GM12878 (cell line): ENCODE measurements around the gene BBS5. TPM values are rescaled to one million over a fixed set of nuclear protein-coding genes. Genes with fewer than 3 reads are reported as not detected.
A peak's percentile ranks its signal among the peaks of the same experiment; 100 is the strongest.
"Not testable (repeated sequence)": the region's sequence is repeated elsewhere in the genome, so short reads cannot be mapped to it uniquely, and the experiment has no call there.

Experiments used
- ATAC-seq: fragments of 200-7000 bp; cut with Tn5 transposase; 3 replicates; pipeline ENCODE4 v1.9.1; 2020; ENCODE audit warnings: mild to moderate bottlenecking, moderate library complexity
- BruUV-seq: library from RNA; stranded (reverse); fragments of 400-500 nt; replicated peaks from 2 replicates; lab custom pipeline; 2021; lab: Mats Ljungman, UMichigan
- CTCF ChIA-PET: fragments of 300-600 bp; sonication (Branson Sonifier 250); formaldehyde crosslinking; extraction: SDS; loops from one replicate; lab custom pipeline; 2021; ENCODE audit warnings: inconsistent platforms; lab: Yijun Ruan, JAX
- POLR2A ChIA-PET: fragments of 350-600 bp; formaldehyde crosslinking; extraction: SDS; loops from one replicate; lab custom pipeline; 2021; ENCODE audit warnings: inconsistent platforms; lab: Charles Lee
- RAD21 ChIA-PET: fragments of 300-600 bp; sonication (Branson Sonifier 250); formaldehyde crosslinking; loops from one replicate; lab custom pipeline; 2023; ENCODE audit warnings: antibody characterized with exemption; ENCODE audit not compliant: unreplicated experiment; lab: Charles Lee
- SMC1A ChIA-PET: fragments of 300-600 bp; sonication (Branson Sonifier 250); formaldehyde crosslinking; loops from one replicate; lab custom pipeline; 2023; ENCODE audit not compliant: unreplicated experiment, uncharacterized antibody; lab: Charles Lee
- DNase-seq: peaks from one replicate; pipeline ENCODE4 v3.0.0-alpha.2; 2011; ENCODE audit warnings: low read depth, low spot score
- FAIRE-seq: peaks from 3 replicates; lab custom pipeline; 2011; peaks lifted over from hg19 to GRCh38; lab: Jason Lieb, UNC
- H2AFZ ChIP-seq: 2 replicates; pipeline ENCODE4 v1.6.0; 2011; ENCODE audit warnings: low read depth, low read length, control low read depth; ENCODE audit not compliant: control insufficient read depth
- H3K27ac ChIP-seq: 2 replicates; pipeline ENCODE4 v1.5.1; 2011; ENCODE audit warnings: control low read depth; ENCODE audit not compliant: control insufficient read depth, insufficient read depth
- H3K27me3 ChIP-seq, 2 experiments: replicated peaks in 1 of 2; 2 replicates each; pipeline versions ENCODE4 v1.6.0 to v1.6.1; 2011; ENCODE audit warnings: low read length in 1 of 2; ENCODE audit not compliant: control insufficient read depth in 2 of 2, insufficient read depth in 2 of 2
- H3K36me3 ChIP-seq, 2 experiments: 2 replicates each; pipeline ENCODE4 v1.5.1; 2011; ENCODE audit warnings: low read length in 1 of 2; ENCODE audit not compliant: control insufficient read depth in 2 of 2, insufficient read depth in 2 of 2
- H3K4me1 ChIP-seq: 2 replicates; pipeline ENCODE4 v1.6.1; 2011; ENCODE audit warnings: mild to moderate bottlenecking, low read length, moderate library complexity, mixed read lengths; ENCODE audit not compliant: control insufficient read depth, insufficient read depth
- H3K4me2 ChIP-seq: 2 replicates; pipeline ENCODE4 v1.6.0; 2011; ENCODE audit warnings: control low read depth; ENCODE audit not compliant: control insufficient read depth, insufficient read depth
- H3K4me3 ChIP-seq: fragments of 200-600 bp; sonication (generic); 2 replicates; pipeline ENCODE4 v1.5.1; 2016
- H3K79me2 ChIP-seq: 2 replicates; pipeline ENCODE4 v1.6.0; 2011; ENCODE audit warnings: low read length; ENCODE audit not compliant: control insufficient read depth, insufficient read depth
- H3K9ac ChIP-seq: 2 replicates; pipeline ENCODE4 v1.8.0; 2011; ENCODE audit warnings: low read length, control low read depth, mixed read lengths; ENCODE audit not compliant: control insufficient read depth, insufficient read depth
- H3K9me3 ChIP-seq: replicated peaks from 3 replicates; pipeline ENCODE4 v1.5.1; 2011; ENCODE audit warnings: mild to moderate bottlenecking, low read length; ENCODE audit not compliant: control insufficient read depth, insufficient read depth
- H4K20me1 ChIP-seq: 2 replicates; pipeline ENCODE4 v1.6.0; 2011; ENCODE audit not compliant: control insufficient read depth, insufficient read depth
- CHD4 ChIP-seq: fragments of 200-600 bp; sonication (generic); IDR thresholded peaks from 2 replicates; pipeline ENCODE4 v1.6.1; 2016; ENCODE audit warnings: mild to moderate bottlenecking
- ETV6 ChIP-seq, 2 experiments: fragments of 450-650 bp in 1 of 2; IDR thresholded peaks in 1 of 2; conservative IDR thresholded peaks in 1 of 2; 2 replicates each; pipeline ENCODE4 v1.6.1; 2014; ENCODE audit warnings: antibody characterized with exemption in 1 of 2, borderline replicate concordance in 1 of 2, low read depth in 1 of 2, mild to moderate bottlenecking in 1 of 2, moderate library complexity in 1 of 2
- IKZF2 ChIP-seq, 2 experiments: fragments of 450-650 bp; IDR thresholded peaks; 2 replicates each; pipeline ENCODE4 v1.6.1; 2017; ENCODE audit warnings: mild to moderate bottlenecking in 2 of 2, moderate library complexity in 2 of 2
- KDM1A ChIP-seq: fragments of 200-600 bp; sonication (generic); IDR thresholded peaks from 2 replicates; pipeline ENCODE4 v1.6.1; 2016; ENCODE audit warnings: borderline replicate concordance
- MYC ChIP-seq: IDR thresholded peaks from 2 replicates; pipeline ENCODE4 v1.6.1; 2011; ENCODE audit warnings: mild to moderate bottlenecking, low read length, moderate library complexity, inconsistent platforms; ENCODE audit not compliant: insufficient read depth, insufficient replicate concordance, insufficient read length, severe bottlenecking
- RAD21 ChIP-seq: IDR thresholded peaks from 2 replicates; pipeline ENCODE4 v1.6.1; 2011; ENCODE audit warnings: mild to moderate bottlenecking, low read depth, low read length, moderate library complexity; ENCODE audit not compliant: insufficient read depth
- RCOR1 ChIP-seq: conservative IDR thresholded peaks from 2 replicates; pipeline ENCODE4 v1.6.1; 2012; ENCODE audit warnings: low read depth, low read length, improper control_type of control experiment
- SMC3 ChIP-seq: IDR thresholded peaks from 2 replicates; pipeline ENCODE4 v1.6.1; 2011; ENCODE audit warnings: low read length, improper control_type of control experiment, borderline replicate concordance
- WGBS: methylation state at CpG from one replicate; pipeline ENCODE4 v1.1.6; 2016; ENCODE audit warnings: low lambda C conversion rate; ENCODE audit not compliant: insufficient replicate concordance, insufficient coverage; ENCODE audit errors: missing lambda C conversion rate; 5-methylcytosine and 5-hydroxymethylcytosine counted together
- in situ Hi-C: fragments of 300-500 bp; cut with MboI; formaldehyde crosslinking; loops from 9 replicates; pipeline ENCODE4 v1.14.3; 2018; ENCODE audit warnings: mixed read lengths
- intact Hi-C: fragments of 100-400 bp; cut with micrococcal nuclease; formaldehyde crosslinking; loops from one replicate; pipeline ENCODE4 v1.14.2; 2022; ENCODE audit not compliant: unreplicated experiment
- polyA plus RNA-seq, 11 experiments: library from polyadenylated mRNA; depleted of rRNA in 4 of 11; unstranded in 6 of 11; stranded (reverse) in 5 of 11; fragments of >200 nt; fragmentation: Nextera tagmentation in 4 of 11; fragmentation: Illumina TruSeq in 1 of 11; extraction: Ambion mirVana in 4 of 11; extraction: Trizol in 1 of 11; gene quantifications; 1 replicate in 1 of 11; 2 replicates in 10 of 11; pipeline versions ENCODE4 v1.2.1 to v1.2.3, GENCODE V29; 2011 to 2016; ENCODE audit warnings: inconsistent platforms in 2 of 11, missing spikeins in 2 of 11, low read depth in 1 of 11
- total RNA-seq, 4 experiments: library from RNA; depleted of rRNA in 3 of 4; stranded (reverse); fragments of >200 nt in 3 of 4; fragmentation: Illumina TruSeq in 1 of 4; extraction: Trizol in 1 of 4; gene quantifications; 2 replicates each; pipeline versions ENCODE4 v1.2.1 to v1.2.3, GENCODE V29; 2013 to 2021
- TF ChIP-seq, protein P1 (sequence below), 3 experiments: IDR thresholded peaks in 2 of 3; conservative IDR thresholded peaks in 1 of 3; 2 replicates each; pipeline ENCODE4 v1.5.1; 2011; ENCODE audit warnings: low read depth in 3 of 3, low read length in 3 of 3, mild to moderate bottlenecking in 3 of 3, control low read depth in 2 of 3, moderate library complexity in 2 of 3, inconsistent platforms in 1 of 3, mixed read lengths in 1 of 3; ENCODE audit not compliant: control insufficient read depth in 2 of 3, insufficient read depth in 1 of 3; ENCODE audit errors: extremely low read depth in 1 of 3

The BBS5 gene
- total and polyA plus RNA-seq, 10 of the 15 experiments (the other 5 are each of a cell fraction or from before 2014, with no cell fraction given), result 0.56 to 3.4 (median 1.6) TPM

DNA sequence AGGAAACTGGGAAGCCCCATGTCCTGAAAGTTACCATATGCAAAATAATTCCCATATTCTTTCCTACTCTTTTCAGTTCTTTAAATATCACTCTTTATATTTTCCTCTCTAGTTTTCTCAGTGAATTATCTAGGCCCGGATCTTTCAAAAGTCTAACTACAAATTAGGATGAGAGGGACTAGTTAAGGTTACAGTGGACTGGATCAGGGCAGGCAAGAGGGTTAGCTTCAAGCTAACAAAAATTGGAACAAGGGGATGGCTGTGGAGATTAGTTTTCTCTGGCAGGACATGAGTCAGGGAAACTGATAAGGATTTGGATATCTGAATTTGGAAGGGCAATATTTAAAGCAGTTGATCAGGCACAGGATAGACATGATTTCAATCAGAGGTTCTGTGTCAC lies 30.4 kb upstream of the BBS5 start (continued):
- TF ChIP-seq CHD4, result no peak
- TF ChIP-seq KDM1A, result no peak
- TF ChIP-seq MYC, result no peak
- TF ChIP-seq, all 136 proteins: peak for 0

DNA sequence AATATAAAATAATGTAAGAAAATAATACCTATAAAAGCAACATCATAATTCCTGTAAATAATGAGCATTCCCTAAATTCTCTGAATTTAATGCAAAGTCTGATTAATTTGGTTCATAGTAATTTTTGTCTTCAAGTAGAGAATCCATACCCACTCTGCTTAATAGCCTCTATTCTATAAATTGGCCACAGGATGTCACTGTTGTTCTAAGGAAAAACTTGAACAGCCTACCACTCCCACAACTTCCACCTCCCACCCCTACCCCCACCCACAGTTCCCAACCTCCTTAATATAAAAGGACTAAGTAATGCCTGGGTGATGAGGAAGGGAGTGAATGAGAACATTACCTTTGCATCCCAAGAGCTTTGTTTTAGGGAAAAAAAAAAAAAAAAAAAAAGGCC lies 27.2 kb upstream of the BBS5 start:
- Histone ChIP-seq H3K4me2 (no peak overlapping the region), H3K4me3 (no peak overlapping the region), H4K20me1 (no peaks in the 10 kb centered on the region), H3K9ac (no peak overlapping the region), H3K27me3 (no peaks in the 10 kb centered on the region), H3K27ac (no peak overlapping the region), H3K79me2 (no peaks in the 10 kb centered on the region), H3K36me3 (no peaks in the 10 kb centered on the region), H2AFZ (no peak overlapping the region), H3K4me1 (no peaks in the 10 kb centered on the region), H3K9me3 (no peaks in the 10 kb centered on the region)
- ChIA-PET POLR2A (interaction anchor here (0.6 kb wide), 1 partner anchor 470 kb away, joined by 3 read pairs; no protein-coding TSS in a partner anchor), CTCF (interaction anchor here (0.6 to 2.0 kb wide), 23 partner anchors 9 to 1131 kb away, joined by 3 to 10 read pairs (median 3); no protein-coding TSS in a partner anchor), RAD21 (interaction anchor here (0.6 to 1.2 kb wide), 7 partner anchors 9 to 705 kb away, joined by 3 to 8 read pairs (median 4); no protein-coding TSS in a partner anchor), SMC1A (interaction anchor here (0.6 to 1.5 kb wide), 9 partner anchors 13 to 930 kb away, joined by 3 to 6 read pairs (median 4); no protein-coding TSS in a partner anchor)
- DNase-seq, result no peak
- no TSS peak for BruUV-seq
- intact Hi-C loops, result loop anchor here (2.0 kb wide), 1 partner anchor 477 kb away; no protein-coding TSS in a partner anchor
- peak; percentile 79 for ATAC-seq
- in situ Hi-C loops, result no loop called here
- FAIRE-seq, result no peak
- no peak for TF ChIP-seq RCOR1
- no peak for TF ChIP-seq ETV6 (conservative IDR thresholded peaks at IDR 0.05 in 1 of 2, IDR thresholded peaks at IDR 0.05 in 1 of 2; ENCODE audit: borderline replicate concordance in 1 of 2, low read depth in 1 of 2)
- no peak for TF ChIP-seq IKZF2 (IDR thresholded peaks at IDR 0.05)
- TF ChIP-seq, protein P1, sequence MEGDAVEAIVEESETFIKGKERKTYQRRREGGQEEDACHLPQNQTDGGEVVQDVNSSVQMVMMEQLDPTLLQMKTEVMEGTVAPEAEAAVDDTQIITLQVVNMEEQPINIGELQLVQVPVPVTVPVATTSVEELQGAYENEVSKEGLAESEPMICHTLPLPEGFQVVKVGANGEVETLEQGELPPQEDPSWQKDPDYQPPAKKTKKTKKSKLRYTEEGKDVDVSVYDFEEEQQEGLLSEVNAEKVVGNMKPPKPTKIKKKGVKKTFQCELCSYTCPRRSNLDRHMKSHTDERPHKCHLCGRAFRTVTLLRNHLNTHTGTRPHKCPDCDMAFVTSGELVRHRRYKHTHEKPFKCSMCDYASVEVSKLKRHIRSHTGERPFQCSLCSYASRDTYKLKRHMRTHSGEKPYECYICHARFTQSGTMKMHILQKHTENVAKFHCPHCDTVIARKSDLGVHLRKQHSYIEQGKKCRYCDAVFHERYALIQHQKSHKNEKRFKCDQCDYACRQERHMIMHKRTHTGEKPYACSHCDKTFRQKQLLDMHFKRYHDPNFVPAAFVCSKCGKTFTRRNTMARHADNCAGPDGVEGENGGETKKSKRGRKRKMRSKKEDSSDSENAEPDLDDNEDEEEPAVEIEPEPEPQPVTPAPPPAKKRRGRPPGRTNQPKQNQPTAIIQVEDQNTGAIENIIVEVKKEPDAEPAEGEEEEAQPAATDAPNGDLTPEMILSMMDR (IDR thresholded peaks at IDR 0.05 in 2 of 3, conservative IDR thresholded peaks at IDR 0.05 in 1 of 3; ENCODE audit: control insufficient read depth in 2 of 3, extremely low read depth in 1 of 3, insufficient read depth in 1 of 3, low read depth in 3 of 3, low read length in 3 of 3), result peak; percentile 25 to 53 (median 37); a peak in 4 of 6 replicates
- TF ChIP-seq RAD21, result peak; percentile 40; the same call in 1 of the 2 replicates
- TF ChIP-seq SMC3, result peak; percentile 24; the same call in 1 of the 2 replicates

DNA sequence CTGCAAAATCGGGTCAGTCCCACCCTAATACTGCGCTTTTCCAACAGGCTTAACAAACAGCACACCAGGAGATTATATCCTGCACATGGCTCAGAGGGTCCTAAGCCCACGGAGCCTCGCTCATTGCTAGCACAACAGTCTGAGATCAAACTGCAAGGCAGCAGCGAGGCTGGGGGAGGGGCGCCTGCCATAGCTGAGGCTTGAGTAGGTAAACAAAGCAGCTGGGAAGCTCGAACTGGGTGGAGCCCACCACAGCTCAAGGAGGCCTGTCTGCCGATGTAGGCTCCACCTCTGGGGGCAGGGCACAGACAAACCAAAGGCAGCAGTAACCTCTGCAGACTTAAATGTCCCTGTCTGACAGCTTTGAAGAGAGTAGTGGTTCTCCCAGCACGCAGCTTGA lies 26.2 kb upstream of the BBS5 start:
- H3K9me3 ChIP-seq, POLR2A ChIA-PET, BruUV-seq, H3K9ac ChIP-seq, H3K79me2 ChIP-seq, DNase-seq, H3K27me3 ChIP-seq, H3K27ac ChIP-seq, H3K4me3 ChIP-seq, H2AFZ ChIP-seq, H3K36me3 ChIP-seq, FAIRE-seq, H3K4me1 ChIP-seq, in situ Hi-C loops, H3K4me2 ChIP-seq, H4K20me1 ChIP-seq, ATAC-seq: not testable (repeated sequence)
- SMC1A ChIA-PET, result interaction anchor here (1.2 to 1.5 kb wide), 4 partner anchors 375 to 481 kb away, joined by 3 to 6 read pairs (median 4); no protein-coding TSS in a partner anchor
- 30% methylated on average over 9 of the region's 9 CpGs for WGBS
- RAD21 ChIA-PET, result interaction anchor here (0.8 to 1.2 kb wide), 3 partner anchors 8 to 704 kb away, joined by 3 to 8 read pairs (median 3); no protein-coding TSS in a partner anchor
- intact Hi-C loops, result loop anchor here (2.0 kb wide), 1 partner anchor 476 kb away; no protein-coding TSS in a partner anchor
- CTCF ChIA-PET, result interaction anchor here (0.6 to 2.0 kb wide), 11 partner anchors 8 to 1130 kb away, joined by 3 to 10 read pairs (median 3); no protein-coding TSS in a partner anchor
